DND-41 (cell line): ENCODE data around the gene KAT6B.

Experiments
- ATAC-seq: fragments of 200-7000 bp; cut with Tn5 transposase; 3 replicates; pipeline ENCODE4 v1.9.1; 2021; ENCODE audit warnings: low read depth; ENCODE audit not compliant: insufficient read depth
- DNase-seq: peaks from one replicate; pipeline ENCODE4 v3.0.0-alpha.2; 2020
- H2AFZ ChIP-seq: 2 replicates; pipeline ENCODE4 v1.6.0; 2012; ENCODE audit warnings: low read depth, low read length
- H3K27ac ChIP-seq: 2 replicates; pipeline ENCODE4 v1.5.1; 2012; ENCODE audit warnings: low read length, inconsistent platforms
- H3K27me3 ChIP-seq: fragments of 200-600 bp; sonication (generic); 2 replicates; pipeline ENCODE4 v1.6.0; 2012; ENCODE audit warnings: low read length, mild to moderate bottlenecking, inconsistent platforms; ENCODE audit not compliant: insufficient read depth, poor library complexity
- H3K36me3 ChIP-seq: 2 replicates; pipeline ENCODE4 v1.5.1; 2012; ENCODE audit warnings: low read length, inconsistent platforms; ENCODE audit not compliant: insufficient read depth
- H3K4me1 ChIP-seq: 2 replicates; pipeline ENCODE4 v1.5.1; 2012; ENCODE audit warnings: mild to moderate bottlenecking, low read length; ENCODE audit not compliant: insufficient read depth
- H3K4me2 ChIP-seq: 2 replicates; pipeline ENCODE4 v1.6.0; 2012; ENCODE audit warnings: mild to moderate bottlenecking, moderate library complexity, low read length, inconsistent platforms; ENCODE audit not compliant: insufficient read depth
- H3K4me3 ChIP-seq, 2 experiments: fragments of 200-600 bp in 1 of 2; shearing (Covaris generic) in 1 of 2; 2 replicates each; pipeline ENCODE4 v1.5.1; 2012 to 2016; ENCODE audit warnings: inconsistent platforms in 2 of 2, low read length in 2 of 2, mild to moderate bottlenecking in 2 of 2, low read depth in 1 of 2, moderate library complexity in 1 of 2
- H3K79me2 ChIP-seq: 2 replicates; pipeline ENCODE4 v1.6.0; 2012; ENCODE audit warnings: low read length, inconsistent platforms; ENCODE audit not compliant: insufficient read depth
- H3K9ac ChIP-seq: 2 replicates; pipeline ENCODE4 v1.6.0; 2012; ENCODE audit warnings: low read depth, mild to moderate bottlenecking, inconsistent platforms, low read length, moderate library complexity
- H3K9me3 ChIP-seq: 2 replicates; pipeline ENCODE4 v1.5.1; 2012; ENCODE audit warnings: low read length, moderate library complexity, mild to moderate bottlenecking, inconsistent platforms; ENCODE audit not compliant: insufficient read depth, severe bottlenecking
- H4K20me1 ChIP-seq: 2 replicates; pipeline ENCODE4 v1.6.0; 2012; ENCODE audit warnings: low read length; ENCODE audit not compliant: insufficient read depth
- EZH2 ChIP-seq: IDR thresholded peaks from 3 replicates; pipeline ENCODE4 v1.6.1; 2012; ENCODE audit warnings: borderline replicate concordance, low read depth, mild to moderate bottlenecking, moderate library complexity, low read length, inconsistent platforms; ENCODE audit not compliant: severe bottlenecking
- TF ChIP-seq, protein P1 (sequence below): IDR thresholded peaks from 2 replicates; pipeline ENCODE4 v1.5.1; 2012; ENCODE audit warnings: borderline replicate concordance, low read length, moderate library complexity, mild to moderate bottlenecking; ENCODE audit not compliant: poor library complexity, severe bottlenecking; ENCODE audit errors: extremely low read depth

The KAT6B gene

DNA sequence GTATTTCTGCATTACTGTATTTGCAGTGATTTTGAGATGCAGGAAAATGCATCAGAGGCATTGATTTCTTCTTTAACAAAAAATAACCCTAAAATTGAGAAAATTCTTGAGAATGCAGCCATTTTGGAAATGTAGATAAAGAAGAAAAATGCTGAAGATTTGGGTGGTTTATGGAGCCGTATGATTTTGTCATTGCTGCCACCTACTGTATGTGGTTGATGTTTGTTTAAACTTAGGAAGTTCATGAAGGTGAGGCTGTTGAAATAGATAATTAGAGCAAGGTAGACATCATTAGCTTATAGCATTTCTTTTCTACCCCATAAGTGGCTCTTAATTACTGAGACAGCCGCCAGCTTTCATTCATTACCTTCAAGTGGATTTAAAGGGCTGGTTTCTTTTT lies 193.0 kb downstream of the KAT6B start:
- ATAC-seq (peak; percentile 53; the same call in 1 of the 3 replicates), DNase-seq (no peak)
- Histone ChIP-seq H3K9me3 (no peaks in the 10 kb centered on the region), H3K27me3 (no peaks in the 10 kb centered on the region), H3K9ac (no peak overlapping the region), H3K36me3 (peaks cover 47% of the 10 kb centered on the region), H4K20me1 (no peaks in the 10 kb centered on the region), H3K27ac (no peak overlapping the region), H3K4me3 (no peak overlapping the region), H2AFZ (no peak overlapping the region), H3K4me1 (no peaks in the 10 kb centered on the region), H3K4me2 (no peak overlapping the region), H3K79me2 (no peaks in the 10 kb centered on the region)
- TF ChIP-seq, protein P1, sequence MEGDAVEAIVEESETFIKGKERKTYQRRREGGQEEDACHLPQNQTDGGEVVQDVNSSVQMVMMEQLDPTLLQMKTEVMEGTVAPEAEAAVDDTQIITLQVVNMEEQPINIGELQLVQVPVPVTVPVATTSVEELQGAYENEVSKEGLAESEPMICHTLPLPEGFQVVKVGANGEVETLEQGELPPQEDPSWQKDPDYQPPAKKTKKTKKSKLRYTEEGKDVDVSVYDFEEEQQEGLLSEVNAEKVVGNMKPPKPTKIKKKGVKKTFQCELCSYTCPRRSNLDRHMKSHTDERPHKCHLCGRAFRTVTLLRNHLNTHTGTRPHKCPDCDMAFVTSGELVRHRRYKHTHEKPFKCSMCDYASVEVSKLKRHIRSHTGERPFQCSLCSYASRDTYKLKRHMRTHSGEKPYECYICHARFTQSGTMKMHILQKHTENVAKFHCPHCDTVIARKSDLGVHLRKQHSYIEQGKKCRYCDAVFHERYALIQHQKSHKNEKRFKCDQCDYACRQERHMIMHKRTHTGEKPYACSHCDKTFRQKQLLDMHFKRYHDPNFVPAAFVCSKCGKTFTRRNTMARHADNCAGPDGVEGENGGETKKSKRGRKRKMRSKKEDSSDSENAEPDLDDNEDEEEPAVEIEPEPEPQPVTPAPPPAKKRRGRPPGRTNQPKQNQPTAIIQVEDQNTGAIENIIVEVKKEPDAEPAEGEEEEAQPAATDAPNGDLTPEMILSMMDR: peak; percentile 47
- no peak for TF ChIP-seq EZH2

DNA sequence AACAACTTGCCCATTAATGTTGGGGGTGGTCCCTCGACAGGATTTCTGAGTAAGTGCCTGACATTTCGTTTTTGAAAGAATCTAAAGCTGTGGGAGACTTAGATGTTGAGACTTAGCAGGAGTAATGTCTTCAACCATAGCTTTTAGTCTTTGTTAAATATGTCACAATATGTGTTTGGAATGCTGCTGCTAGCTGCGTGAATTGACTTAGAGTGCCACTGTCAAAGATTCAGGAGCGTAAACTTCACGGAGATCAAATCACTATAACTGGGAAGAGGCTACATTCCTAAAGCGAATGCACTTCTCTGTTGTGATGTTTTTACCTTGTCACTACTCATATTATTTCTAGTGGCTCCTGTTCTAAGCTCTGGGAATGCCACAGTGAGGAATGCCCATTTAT lies 193.8 kb downstream of the KAT6B start:
- no peak overlapping the region for H3K9ac ChIP-seq
- DNase-seq (no peak), ATAC-seq (no peak)
- no peaks in the 10 kb centered on the region for H4K20me1 ChIP-seq
- H3K27me3 ChIP-seq: no peaks in the 10 kb centered on the region
- H3K4me3 ChIP-seq: no peak overlapping the region
- H2AFZ ChIP-seq: no peak overlapping the region
- H3K4me2 ChIP-seq: no peak overlapping the region
- no peaks in the 10 kb centered on the region for H3K4me1 ChIP-seq
- H3K9me3 ChIP-seq: no peaks in the 10 kb centered on the region
- TF ChIP-seq, protein P1: no peak
- no peak for TF ChIP-seq EZH2
- H3K27ac ChIP-seq: no peak overlapping the region
- H3K36me3 ChIP-seq: peaks cover 54% of the 10 kb centered on the region
- H3K79me2 ChIP-seq: no peaks in the 10 kb centered on the region

DNA sequence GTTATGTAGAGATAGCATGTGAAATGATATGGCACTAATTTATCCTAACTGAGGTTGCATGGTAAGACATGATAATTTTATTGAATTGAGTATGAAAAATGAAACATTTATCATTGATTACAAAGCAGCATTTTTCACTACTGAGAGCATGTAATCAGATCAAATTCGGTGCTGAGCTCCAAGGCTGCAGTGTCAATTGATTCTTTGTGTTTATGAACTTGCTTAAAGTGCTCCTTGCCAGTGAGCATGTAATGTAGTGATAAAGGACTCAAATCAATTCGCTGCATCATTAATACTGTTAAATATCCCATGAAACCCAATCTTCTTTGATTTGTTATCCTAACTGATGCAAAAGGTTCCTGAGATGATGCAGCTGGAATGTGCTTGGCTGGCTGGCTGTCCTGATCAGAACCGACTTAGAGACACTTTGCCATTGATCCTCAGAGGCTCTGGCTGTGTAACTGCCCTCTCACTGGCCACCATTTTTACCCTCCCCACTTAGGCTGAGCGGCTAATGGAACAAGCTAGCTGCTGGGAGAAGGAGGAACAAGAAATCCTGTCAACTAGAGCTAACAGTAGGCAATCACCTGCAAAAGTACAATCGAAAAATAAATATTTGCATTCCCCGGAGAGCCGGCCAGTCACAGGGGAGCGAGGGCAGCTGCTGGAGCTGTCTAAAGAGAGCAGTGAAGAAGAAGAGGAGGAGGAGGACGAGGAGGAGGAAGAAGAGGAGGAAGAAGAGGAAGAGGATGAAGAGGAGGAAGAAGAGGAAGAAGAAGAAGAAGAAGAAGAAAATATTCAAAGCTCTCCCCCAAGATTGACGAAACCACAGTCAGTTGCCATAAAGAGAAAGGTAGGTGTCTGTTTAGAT lies 195.2 kb downstream of the KAT6B start:
- Histone ChIP-seq H2AFZ (no peak overlapping the region), H3K4me2 (no peak overlapping the region)

More for the DNA sequence above, 195.2 kb downstream of the KAT6B start:
- H4K20me1 ChIP-seq: no peaks in the 10 kb centered on the region
- H3K36me3 ChIP-seq: peaks cover 67% of the 10 kb centered on the region
- H3K79me2 ChIP-seq: no peaks in the 10 kb centered on the region
- ATAC-seq (no peak), DNase-seq (no peak)
- H3K9me3 ChIP-seq: no peaks in the 10 kb centered on the region
- no peak overlapping the region for H3K9ac ChIP-seq
- no peak overlapping the region for H3K4me3 ChIP-seq
- H3K27ac ChIP-seq: no peak overlapping the region
- no peaks in the 10 kb centered on the region for H3K4me1 ChIP-seq
- no peak for TF ChIP-seq EZH2
- TF ChIP-seq, protein P1: no peak
- no peaks in the 10 kb centered on the region for H3K27me3 ChIP-seq
